ENCODE data around the gene ZNF213.
A peak's percentile ranks its signal among the peaks of the same experiment; 100 is the strongest.

Gene ZNF213

DNA sequence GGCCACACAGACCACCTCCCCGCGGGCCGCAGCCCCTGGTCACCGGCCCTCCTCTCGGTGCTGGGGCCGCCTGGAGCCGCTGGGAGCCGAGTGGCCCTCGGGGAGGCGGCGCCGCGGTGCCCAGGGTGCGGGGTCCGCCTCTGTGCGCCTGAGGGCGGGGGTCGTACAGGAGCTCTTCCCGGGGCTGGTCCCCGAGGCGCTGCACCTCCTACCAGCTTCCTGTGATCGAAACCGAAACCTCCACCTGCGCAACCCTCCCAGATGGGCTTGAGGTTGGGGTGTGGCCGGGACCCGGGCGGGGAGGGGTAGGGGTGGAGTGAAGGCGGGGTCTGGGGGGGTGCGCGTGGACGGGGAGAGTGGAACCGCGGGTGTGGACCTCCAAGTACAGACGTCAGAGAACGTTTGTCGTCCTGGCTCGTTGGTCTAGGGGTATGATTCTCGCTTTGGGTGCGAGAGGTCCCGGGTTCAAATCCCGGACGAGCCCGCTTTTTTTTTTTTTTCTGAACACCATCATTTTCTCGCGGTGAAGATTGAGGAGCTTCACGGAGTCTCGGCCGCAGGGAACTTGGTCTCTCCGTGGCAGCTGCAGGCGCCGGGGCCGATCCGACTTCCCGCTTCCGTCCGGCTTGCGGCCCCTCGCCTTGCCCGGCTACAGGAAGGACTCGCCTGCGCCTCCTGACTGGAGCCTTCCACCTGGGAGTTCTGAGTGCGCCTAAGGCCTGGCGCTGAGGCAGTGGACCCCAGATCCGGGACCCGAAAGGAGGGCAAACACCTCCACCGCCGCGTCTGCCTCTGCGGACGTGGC is 23.9 kb downstream of the ZNF213 start (continued):
- TF ChIP-seq, protein P1, sequence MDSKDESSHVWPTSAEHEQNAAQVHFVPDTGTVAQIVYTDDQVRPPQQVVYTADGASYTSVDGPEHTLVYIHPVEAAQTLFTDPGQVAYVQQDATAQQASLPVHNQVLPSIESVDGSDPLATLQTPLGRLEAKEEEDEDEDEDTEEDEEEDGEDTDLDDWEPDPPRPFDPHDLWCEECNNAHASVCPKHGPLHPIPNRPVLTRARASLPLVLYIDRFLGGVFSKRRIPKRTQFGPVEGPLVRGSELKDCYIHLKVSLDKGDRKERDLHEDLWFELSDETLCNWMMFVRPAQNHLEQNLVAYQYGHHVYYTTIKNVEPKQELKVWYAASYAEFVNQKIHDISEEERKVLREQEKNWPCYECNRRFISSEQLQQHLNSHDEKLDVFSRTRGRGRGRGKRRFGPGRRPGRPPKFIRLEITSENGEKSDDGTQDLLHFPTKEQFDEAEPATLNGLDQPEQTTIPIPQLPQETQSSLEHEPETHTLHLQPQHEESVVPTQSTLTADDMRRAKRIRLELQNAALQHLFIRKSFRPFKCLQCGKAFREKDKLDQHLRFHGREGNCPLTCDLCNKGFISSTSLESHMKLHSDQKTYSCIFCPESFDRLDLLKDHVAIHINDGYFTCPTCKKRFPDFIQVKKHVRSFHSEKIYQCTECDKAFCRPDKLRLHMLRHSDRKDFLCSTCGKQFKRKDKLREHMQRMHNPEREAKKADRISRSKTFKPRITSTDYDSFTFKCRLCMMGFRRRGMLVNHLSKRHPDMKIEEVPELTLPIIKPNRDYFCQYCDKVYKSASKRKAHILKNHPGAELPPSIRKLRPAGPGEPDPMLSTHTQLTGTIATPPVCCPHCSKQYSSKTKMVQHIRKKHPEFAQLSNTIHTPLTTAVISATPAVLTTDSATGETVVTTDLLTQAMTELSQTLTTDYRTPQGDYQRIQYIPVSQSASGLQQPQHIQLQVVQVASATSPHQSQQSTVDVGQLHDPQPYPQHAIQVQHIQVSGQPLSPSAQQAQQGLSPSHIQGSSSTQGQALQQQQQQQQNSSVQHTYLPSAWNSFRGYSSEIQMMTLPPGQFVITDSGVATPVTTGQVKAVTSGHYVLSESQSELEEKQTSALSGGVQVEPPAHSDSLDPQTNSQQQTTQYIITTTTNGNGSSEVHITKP (tag by site-specific recombination; IDR thresholded peaks at IDR 0.05): peak; percentile 81; the same call in 1 of the 2 replicates
- peak; percentile 91 for TF ChIP-seq KLF7 (tag by site-specific recombination; IDR thresholded peaks at IDR 0.05; ENCODE audit: borderline replicate concordance)
- TF ChIP-seq ZNF561 (tag by site-specific recombination; IDR thresholded peaks at IDR 0.05; ENCODE audit: borderline replicate concordance): peak; percentile 78
- TF ChIP-seq ZBTB8A (tag by site-specific recombination; IDR thresholded peaks at IDR 0.05): peak; percentile 83
- no peak for TF ChIP-seq ZNF544 (tag by site-specific recombination; IDR thresholded peaks at IDR 0.05)
- TF ChIP-seq ZNF391 (tag by site-specific recombination; IDR thresholded peaks at IDR 0.05; ENCODE audit: borderline replicate concordance, low read depth): peak; percentile 92
- peak; percentile 64; the same call in 1 of the 2 replicates for TF ChIP-seq ZNF10 (tag by site-specific recombination; IDR thresholded peaks at IDR 0.05)
- TF ChIP-seq ZNF121 (tag by site-specific recombination; IDR thresholded peaks at IDR 0.05): no peak
- TF ChIP-seq ZNF76 (tag by site-specific recombination; IDR thresholded peaks at IDR 0.05; ENCODE audit: borderline replicate concordance, low read depth): peak; percentile 47; the same call in 1 of the 2 replicates
- TF ChIP-seq, protein P2, sequence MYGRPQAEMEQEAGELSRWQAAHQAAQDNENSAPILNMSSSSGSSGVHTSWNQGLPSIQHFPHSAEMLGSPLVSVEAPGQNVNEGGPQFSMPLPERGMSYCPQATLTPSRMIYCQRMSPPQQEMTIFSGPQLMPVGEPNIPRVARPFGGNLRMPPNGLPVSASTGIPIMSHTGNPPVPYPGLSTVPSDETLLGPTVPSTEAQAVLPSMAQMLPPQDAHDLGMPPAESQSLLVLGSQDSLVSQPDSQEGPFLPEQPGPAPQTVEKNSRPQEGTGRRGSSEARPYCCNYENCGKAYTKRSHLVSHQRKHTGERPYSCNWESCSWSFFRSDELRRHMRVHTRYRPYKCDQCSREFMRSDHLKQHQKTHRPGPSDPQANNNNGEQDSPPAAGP (tag by site-specific recombination; IDR thresholded peaks at IDR 0.05): peak; percentile 94
- peak; percentile 13; the same call in 1 of the 2 replicates for TF ChIP-seq ZNF654 (tag by site-specific recombination; IDR thresholded peaks at IDR 0.05; ENCODE audit: low read depth)
- no peak for TF ChIP-seq BCL11A (tag by site-specific recombination; IDR thresholded peaks at IDR 0.05; ENCODE audit: low read depth)
- peak; percentile 94 for TF ChIP-seq ZNF660 (tag by site-specific recombination; IDR thresholded peaks at IDR 0.05)
- no peak for TF ChIP-seq ZNF174 (tag by site-specific recombination; IDR thresholded peaks at IDR 0.05)
- no peak for TF ChIP-seq ZNF354C (tag by site-specific recombination; IDR thresholded peaks at IDR 0.05; ENCODE audit: borderline replicate concordance, low read depth)
- TF ChIP-seq, protein P3, sequence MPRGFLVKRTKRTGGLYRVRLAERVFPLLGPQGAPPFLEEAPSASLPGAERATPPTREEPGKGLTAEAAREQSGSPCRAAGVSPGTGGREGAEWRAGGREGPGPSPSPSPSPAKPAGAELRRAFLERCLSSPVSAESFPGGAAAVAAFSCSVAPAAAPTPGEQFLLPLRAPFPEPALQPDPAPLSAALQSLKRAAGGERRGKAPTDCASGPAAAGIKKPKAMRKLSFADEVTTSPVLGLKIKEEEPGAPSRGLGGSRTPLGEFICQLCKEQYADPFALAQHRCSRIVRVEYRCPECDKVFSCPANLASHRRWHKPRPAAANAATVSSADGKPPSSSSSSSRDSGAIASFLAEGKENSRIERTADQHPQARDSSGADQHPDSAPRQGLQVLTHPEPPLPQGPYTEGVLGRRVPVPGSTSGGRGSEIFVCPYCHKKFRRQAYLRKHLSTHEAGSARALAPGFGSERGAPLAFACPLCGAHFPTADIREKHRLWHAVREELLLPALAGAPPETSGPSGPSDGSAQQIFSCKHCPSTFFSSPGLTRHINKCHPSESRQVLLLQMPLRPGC (tag by site-specific recombination; IDR thresholded peaks at IDR 0.05): peak; percentile 51
- TF ChIP-seq ZNF248 (tag by site-specific recombination; IDR thresholded peaks at IDR 0.05): no peak
- TF ChIP-seq, protein P4, sequence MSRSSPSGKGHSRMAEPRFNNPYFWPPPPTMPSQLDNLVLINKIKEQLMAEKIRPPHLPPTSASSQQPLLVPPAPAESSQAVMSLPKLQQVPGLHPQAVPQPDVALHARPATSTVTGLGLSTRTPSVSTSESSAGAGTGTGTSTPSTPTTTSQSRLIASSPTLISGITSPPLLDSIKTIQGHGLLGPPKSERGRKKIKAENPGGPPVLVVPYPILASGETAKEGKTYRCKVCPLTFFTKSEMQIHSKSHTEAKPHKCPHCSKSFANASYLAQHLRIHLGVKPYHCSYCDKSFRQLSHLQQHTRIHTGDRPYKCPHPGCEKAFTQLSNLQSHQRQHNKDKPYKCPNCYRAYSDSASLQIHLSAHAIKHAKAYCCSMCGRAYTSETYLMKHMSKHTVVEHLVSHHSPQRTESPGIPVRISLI (tag by site-specific recombination; IDR thresholded peaks at IDR 0.05): peak; percentile 90
- peak; percentile 75; the same call in 1 of the 2 replicates for TF ChIP-seq GLI4 (tag by site-specific recombination; IDR thresholded peaks at IDR 0.05)
- 0 out of 2 replicates have a peak, but pooled peaks have one; percentile 29 for TF ChIP-seq GFI1B (tag by site-specific recombination; IDR thresholded peaks at IDR 0.05)
- peak; percentile 86 for TF ChIP-seq ZBTB20 (tag by site-specific recombination; IDR thresholded peaks at IDR 0.05)
- no peak for TF ChIP-seq ZNF621 (tag by site-specific recombination; IDR thresholded peaks at IDR 0.05)
- TF ChIP-seq ZNF202 (tag by site-specific recombination; IDR thresholded peaks at IDR 0.05; ENCODE audit: borderline replicate concordance): no peak
- TF ChIP-seq ZNF112 (tag by site-specific recombination; IDR thresholded peaks at IDR 0.05): no peak
- peak; percentile 85 for TF ChIP-seq KLF9 (tag by site-specific recombination; IDR thresholded peaks at IDR 0.05; ENCODE audit: low read depth)
- peak; percentile 95; the same call in 1 of the 2 replicates for TF ChIP-seq ZSCAN23 (tag by site-specific recombination; IDR thresholded peaks at IDR 0.05)
- TF ChIP-seq, protein P5, sequence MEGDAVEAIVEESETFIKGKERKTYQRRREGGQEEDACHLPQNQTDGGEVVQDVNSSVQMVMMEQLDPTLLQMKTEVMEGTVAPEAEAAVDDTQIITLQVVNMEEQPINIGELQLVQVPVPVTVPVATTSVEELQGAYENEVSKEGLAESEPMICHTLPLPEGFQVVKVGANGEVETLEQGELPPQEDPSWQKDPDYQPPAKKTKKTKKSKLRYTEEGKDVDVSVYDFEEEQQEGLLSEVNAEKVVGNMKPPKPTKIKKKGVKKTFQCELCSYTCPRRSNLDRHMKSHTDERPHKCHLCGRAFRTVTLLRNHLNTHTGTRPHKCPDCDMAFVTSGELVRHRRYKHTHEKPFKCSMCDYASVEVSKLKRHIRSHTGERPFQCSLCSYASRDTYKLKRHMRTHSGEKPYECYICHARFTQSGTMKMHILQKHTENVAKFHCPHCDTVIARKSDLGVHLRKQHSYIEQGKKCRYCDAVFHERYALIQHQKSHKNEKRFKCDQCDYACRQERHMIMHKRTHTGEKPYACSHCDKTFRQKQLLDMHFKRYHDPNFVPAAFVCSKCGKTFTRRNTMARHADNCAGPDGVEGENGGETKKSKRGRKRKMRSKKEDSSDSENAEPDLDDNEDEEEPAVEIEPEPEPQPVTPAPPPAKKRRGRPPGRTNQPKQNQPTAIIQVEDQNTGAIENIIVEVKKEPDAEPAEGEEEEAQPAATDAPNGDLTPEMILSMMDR (tag by site-specific recombination; IDR thresholded peaks at IDR 0.05): 0 out of 2 replicates have a peak, but pooled peaks have one; percentile 32
- no peak for TF ChIP-seq ZNF157 (tag by site-specific recombination; IDR thresholded peaks at IDR 0.05)
- no peak for TF ChIP-seq ZNF791 (tag by site-specific recombination; IDR thresholded peaks at IDR 0.05)
- no peak for TF ChIP-seq ZNF514 (tag by site-specific recombination; IDR thresholded peaks at IDR 0.05)
- TF ChIP-seq ZBTB48 (tag by site-specific recombination; IDR thresholded peaks at IDR 0.05): no peak; the same call in 1 of the 2 replicates

All from HEK293 (cell line).